Measurements from ENCODE around the gene NAMPT. TPM values are rescaled to one million over a fixed set of nuclear protein-coding genes. Genes with fewer than 3 reads are reported as not detected.

NAMPT gene
- total RNA-seq, 3 donors from 2014 or later (not counting 1 experiment from before 2014, with no cell fraction given), result 194 to 414 (median 270) TPM

DNA sequence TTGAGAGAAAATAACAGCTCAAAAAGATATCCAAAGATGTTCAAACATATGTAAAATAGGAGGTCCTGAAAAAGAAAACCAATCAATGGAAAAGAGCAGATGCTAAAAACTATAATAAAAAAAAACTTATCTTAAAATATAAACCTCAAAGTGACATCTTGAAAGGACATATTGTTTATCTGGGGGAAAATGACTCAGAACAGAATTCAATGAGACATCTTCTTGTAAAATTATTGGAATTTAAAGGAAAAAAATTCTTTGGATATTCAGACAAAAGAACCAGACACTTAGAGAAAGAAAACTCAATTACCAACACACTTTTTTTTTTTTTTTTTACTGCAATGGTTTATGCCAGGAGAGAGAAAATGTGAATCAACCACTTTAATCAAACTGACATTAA, 58.9 kb downstream of the NAMPT start:
- DNase-seq (no peak), ATAC-seq (no peak)
- H3K4me3 ChIP-seq (ENCODE audit: low read length), result no peak overlapping the region
- intact Hi-C loops (cut with micrococcal nuclease), result no loop called here
- no peaks in the 10 kb centered on the region for H3K27me3 ChIP-seq (ENCODE audit: control insufficient read depth, insufficient read depth, low read length)
- H3K9me3 ChIP-seq (ENCODE audit: control insufficient read depth, insufficient read depth, low read length), result no peaks in the 10 kb centered on the region
- no peak for TF ChIP-seq CTCF (IDR thresholded peaks at IDR 0.05)
- no peaks in the 10 kb centered on the region for H3K9me3 Mint-ChIP-seq
- H3K36me3 Mint-ChIP-seq, result no peaks in the 10 kb centered on the region
- peaks cover 17 to 21% of the 10 kb centered on the region in 2 donors for H3K27me3 Mint-ChIP-seq (ENCODE audit: low read depth in 2 of 2)
- no peaks in the 10 kb centered on the region for H3K4me1 ChIP-seq (ENCODE audit: control insufficient read depth, insufficient read depth, low read length)
- no peak overlapping the region for H3K4me3 Mint-ChIP-seq
- no peaks in the 10 kb centered on the region for H3K4me1 Mint-ChIP-seq
- no peak overlapping the region for H3K27ac ChIP-seq (ENCODE audit: low read length)
- no peak overlapping the region for H3K27ac Mint-ChIP-seq
- no peaks in the 10 kb centered on the region for H3K36me3 ChIP-seq (ENCODE audit: control insufficient read depth, insufficient read depth, low read length)

DNA sequence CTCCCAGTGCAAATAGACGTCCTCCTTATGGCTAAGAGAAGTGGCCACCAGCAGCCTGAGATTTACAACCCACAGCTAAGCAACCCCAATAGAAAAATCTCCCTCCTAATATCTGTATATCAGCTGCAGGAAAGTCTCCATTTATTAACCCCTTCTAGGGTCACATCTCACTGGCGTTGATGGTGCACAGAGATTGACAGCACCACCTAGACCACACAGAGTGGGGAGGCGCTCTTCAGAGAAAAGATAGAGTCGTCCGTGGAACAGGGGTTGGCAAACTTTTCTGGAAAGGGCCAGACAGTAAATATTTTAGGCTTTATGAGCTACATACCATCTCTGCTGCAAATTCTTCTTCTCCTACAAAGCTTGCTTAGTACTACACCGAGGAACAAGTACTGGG, 60.0 kb downstream of the NAMPT start:
- intact Hi-C loops (cut with micrococcal nuclease), result no loop called here
- Histone ChIP-seq H3K27me3 (ENCODE audit: control insufficient read depth, insufficient read depth, low read length) (no peaks in the 10 kb centered on the region), H3K4me3 (ENCODE audit: low read length) (no peak overlapping the region), H3K4me1 (ENCODE audit: control insufficient read depth, insufficient read depth, low read length) (no peaks in the 10 kb centered on the region), H3K27ac (ENCODE audit: low read length) (no peak overlapping the region), H3K9me3 (ENCODE audit: control insufficient read depth, insufficient read depth, low read length) (no peaks in the 10 kb centered on the region), H3K36me3 (ENCODE audit: control insufficient read depth, insufficient read depth, low read length) (no peaks in the 10 kb centered on the region)
- Mint-ChIP-seq H3K4me1 (no peaks in the 10 kb centered on the region), H3K9me3 (no peaks in the 10 kb centered on the region), H3K4me3 (no peak overlapping the region), H3K27me3 (ENCODE audit: low read depth in 2 of 2) (peaks cover 17 to 21% of the 10 kb centered on the region in 2 donors), H3K36me3 (no peaks in the 10 kb centered on the region), H3K27ac (no peak overlapping the region)
- no peak for DNase-seq
- no peak for ATAC-seq
- WGBS (ENCODE audit: insufficient coverage), result 91% methylated on average over 5 of the region's 6 CpGs
- TF ChIP-seq CTCF (IDR thresholded peaks at IDR 0.05), result no peak

DNA sequence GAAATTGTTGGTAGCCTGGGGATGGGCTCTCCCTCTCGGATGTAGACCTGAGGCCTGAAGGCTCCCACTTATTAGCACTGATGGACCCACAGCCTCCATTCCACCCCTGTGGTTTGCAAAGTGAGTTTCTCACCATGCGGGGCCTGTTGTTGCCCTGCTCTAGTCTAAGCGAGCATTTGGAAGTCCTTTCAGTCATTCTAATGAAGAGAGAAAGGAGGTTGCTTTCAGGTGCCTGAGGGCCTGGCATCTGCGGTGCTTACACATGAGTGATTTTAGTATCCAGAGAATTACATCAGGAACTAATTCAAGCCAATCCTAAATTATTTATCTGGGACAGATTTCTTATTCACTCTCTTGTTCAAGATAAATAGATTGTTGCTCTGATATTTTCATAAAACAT, 61.6 kb downstream of the NAMPT start:
- no peak for TF ChIP-seq CTCF (IDR thresholded peaks at IDR 0.05)
- Mint-ChIP-seq H3K9me3 (no peaks in the 10 kb centered on the region), H3K27ac (no peak overlapping the region), H3K36me3 (no peaks in the 10 kb centered on the region), H3K27me3 (ENCODE audit: low read depth in 2 of 2) (peaks cover 16 to 25% of the 10 kb centered on the region in 2 donors), H3K4me1 (no peaks in the 10 kb centered on the region), H3K4me3 (no peak overlapping the region)
- no peaks in the 10 kb centered on the region for H3K9me3 ChIP-seq (ENCODE audit: control insufficient read depth, insufficient read depth, low read length)
- DNase-seq, result no peak
- H3K36me3 ChIP-seq (ENCODE audit: control insufficient read depth, insufficient read depth, low read length), result no peaks in the 10 kb centered on the region
- H3K27ac ChIP-seq (ENCODE audit: low read length), result no peak overlapping the region
- intact Hi-C loops (cut with micrococcal nuclease), result no loop called here
- H3K4me3 ChIP-seq (ENCODE audit: low read length), result no peak overlapping the region
- H3K27me3 ChIP-seq (ENCODE audit: control insufficient read depth, insufficient read depth, low read length), result no peaks in the 10 kb centered on the region
- no peak for ATAC-seq
- 98% methylated on average over 4 of the region's 4 CpGs for WGBS (ENCODE audit: insufficient coverage)
- no peaks in the 10 kb centered on the region for H3K4me1 ChIP-seq (ENCODE audit: control insufficient read depth, insufficient read depth, low read length)

DNA sequence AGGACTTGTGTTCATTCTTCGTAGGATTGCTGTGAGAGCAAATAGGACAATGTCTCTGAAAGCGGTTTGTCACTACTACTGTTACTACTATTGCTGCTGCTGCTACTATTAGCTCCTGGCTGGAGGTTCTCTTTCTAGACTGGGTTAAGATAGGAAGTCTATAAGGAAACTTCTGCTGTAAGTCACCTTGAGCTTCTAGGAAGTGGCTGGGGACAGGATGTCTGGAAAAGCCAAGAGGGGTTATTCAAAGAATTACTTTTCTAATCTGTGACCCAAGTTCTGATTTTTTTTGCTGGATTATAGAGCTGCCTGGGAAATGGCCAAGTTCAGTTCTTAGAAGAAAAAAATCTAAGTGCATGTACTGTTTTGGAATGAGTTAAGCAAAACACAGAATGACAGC, 62.2 kb downstream of the NAMPT start:
- Histone ChIP-seq H3K4me3 (ENCODE audit: low read length) (no peak overlapping the region), H3K27me3 (ENCODE audit: control insufficient read depth, insufficient read depth, low read length) (no peaks in the 10 kb centered on the region), H3K4me1 (ENCODE audit: control insufficient read depth, insufficient read depth, low read length) (no peaks in the 10 kb centered on the region), H3K9me3 (ENCODE audit: control insufficient read depth, insufficient read depth, low read length) (no peaks in the 10 kb centered on the region), H3K27ac (ENCODE audit: low read length) (no peak overlapping the region), H3K36me3 (ENCODE audit: control insufficient read depth, insufficient read depth, low read length) (no peaks in the 10 kb centered on the region)
- no peaks in the 10 kb centered on the region for H3K4me1 Mint-ChIP-seq
- ATAC-seq (no peak), DNase-seq (no peak)
- H3K36me3 Mint-ChIP-seq, result no peaks in the 10 kb centered on the region
- H3K27ac Mint-ChIP-seq, result no peak overlapping the region
- peaks cover 15 to 23% of the 10 kb centered on the region in 2 donors for H3K27me3 Mint-ChIP-seq (ENCODE audit: low read depth in 2 of 2)
- intact Hi-C loops (cut with micrococcal nuclease), result no loop called here
- H3K9me3 Mint-ChIP-seq, result no peaks in the 10 kb centered on the region
- no peak for TF ChIP-seq CTCF (IDR thresholded peaks at IDR 0.05)
- H3K4me3 Mint-ChIP-seq, result no peak overlapping the region
- 88% methylated on average over 2 of the region's 2 CpGs for WGBS (ENCODE audit: insufficient coverage)

All from natural killer cell (primary cell).